GM12872 (cell line): Measurements from ENCODE around the gene PSME3IP1.

Source experiments
- TF ChIP-seq, protein P1 (sequence below): IDR thresholded peaks from 3 replicates; pipeline ENCODE4 v1.5.1; 2011; ENCODE audit warnings: low read depth, mild to moderate bottlenecking, low read length, moderate library complexity; ENCODE audit not compliant: insufficient read depth

PSME3IP1 gene

DNA sequence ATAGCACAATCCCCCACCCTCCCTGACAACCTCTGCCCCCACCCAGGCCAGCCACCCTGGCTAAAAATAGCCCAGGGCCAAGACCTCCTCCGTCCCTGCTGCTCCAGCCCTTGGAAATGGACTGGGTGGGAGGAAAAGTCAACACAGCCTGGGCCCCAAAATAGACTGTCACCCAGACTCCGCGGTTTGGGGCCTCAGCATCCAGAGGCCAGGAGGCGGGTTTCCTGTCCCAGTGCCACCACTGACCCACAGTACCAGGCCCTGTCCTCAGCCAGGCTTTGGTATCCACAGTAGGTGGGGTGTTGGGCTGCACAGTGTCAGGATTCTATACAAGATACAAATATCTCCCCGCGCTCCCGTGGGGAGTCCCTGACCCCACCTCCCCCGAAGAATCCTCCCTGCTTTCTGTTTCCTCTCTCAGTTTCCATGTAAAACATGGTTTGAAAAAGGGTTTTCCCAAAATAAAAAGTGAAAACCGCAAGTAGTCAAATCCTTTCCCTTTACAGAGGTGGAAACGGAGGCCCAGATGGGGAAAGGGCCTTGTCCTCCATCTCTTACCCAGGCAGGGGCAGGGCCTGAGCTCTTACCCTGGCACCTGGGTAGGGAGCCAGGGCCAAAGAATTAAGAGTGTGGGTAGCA, 73.3 kb downstream of the PSME3IP1 start:
- TF ChIP-seq, protein P1, sequence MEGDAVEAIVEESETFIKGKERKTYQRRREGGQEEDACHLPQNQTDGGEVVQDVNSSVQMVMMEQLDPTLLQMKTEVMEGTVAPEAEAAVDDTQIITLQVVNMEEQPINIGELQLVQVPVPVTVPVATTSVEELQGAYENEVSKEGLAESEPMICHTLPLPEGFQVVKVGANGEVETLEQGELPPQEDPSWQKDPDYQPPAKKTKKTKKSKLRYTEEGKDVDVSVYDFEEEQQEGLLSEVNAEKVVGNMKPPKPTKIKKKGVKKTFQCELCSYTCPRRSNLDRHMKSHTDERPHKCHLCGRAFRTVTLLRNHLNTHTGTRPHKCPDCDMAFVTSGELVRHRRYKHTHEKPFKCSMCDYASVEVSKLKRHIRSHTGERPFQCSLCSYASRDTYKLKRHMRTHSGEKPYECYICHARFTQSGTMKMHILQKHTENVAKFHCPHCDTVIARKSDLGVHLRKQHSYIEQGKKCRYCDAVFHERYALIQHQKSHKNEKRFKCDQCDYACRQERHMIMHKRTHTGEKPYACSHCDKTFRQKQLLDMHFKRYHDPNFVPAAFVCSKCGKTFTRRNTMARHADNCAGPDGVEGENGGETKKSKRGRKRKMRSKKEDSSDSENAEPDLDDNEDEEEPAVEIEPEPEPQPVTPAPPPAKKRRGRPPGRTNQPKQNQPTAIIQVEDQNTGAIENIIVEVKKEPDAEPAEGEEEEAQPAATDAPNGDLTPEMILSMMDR = no peak

DNA sequence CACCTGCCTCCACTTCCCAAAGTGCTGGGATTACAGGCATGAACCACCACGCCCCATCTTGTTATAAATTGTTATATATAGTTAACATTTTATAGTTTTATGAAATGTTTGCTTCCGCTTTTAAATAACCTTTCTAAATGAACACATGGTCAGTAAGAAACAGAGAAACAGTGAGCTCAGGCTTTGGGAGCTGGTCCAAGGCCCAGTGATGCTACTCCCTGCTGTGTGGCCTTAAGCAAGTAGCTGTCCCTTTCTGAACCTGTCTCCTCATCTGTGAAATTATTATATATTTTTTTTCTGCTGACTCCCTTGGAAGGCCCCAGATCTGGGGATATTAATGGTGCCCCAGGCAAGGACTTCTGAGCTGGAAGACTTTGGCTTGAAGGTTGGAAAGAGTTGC, 74.4 kb downstream of the PSME3IP1 start:
- TF ChIP-seq, protein P1 = no peak

- TF ChIP-seq, protein P1 = no peak
These were observed 74.9 kb downstream of the PSME3IP1 start for GRCh38 chr16:57110937-57111336.

DNA sequence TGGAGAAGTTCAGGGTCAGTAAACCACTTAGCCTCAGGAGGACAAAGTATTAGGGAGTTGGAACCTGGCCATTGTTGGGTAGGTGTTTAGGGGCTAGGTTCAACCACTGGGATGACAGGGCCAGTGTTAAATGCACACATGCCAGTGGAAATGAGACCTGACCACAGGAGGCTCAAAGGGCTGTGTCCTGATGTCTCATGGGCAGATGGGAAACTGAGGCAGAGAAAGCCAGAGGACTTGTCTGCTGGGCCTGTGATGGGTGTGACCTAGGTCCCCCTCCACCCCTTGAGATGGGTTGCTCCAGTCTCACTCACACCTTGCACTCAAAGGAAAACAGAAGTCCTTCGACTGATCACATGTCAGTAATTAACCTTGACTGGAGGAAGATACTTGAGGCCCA, 77.4 kb downstream of the PSME3IP1 start:
- TF ChIP-seq, protein P1 = no peak

- TF ChIP-seq, protein P1 = no peak
These were observed 78.4 kb downstream of the PSME3IP1 start for GRCh38 chr16:57107321-57107922.

- TF ChIP-seq, protein P1 = no peak
These were observed 79.1 kb downstream of the PSME3IP1 start for GRCh38 chr16:57106767-57107166.

GRCh38 chr16:57105184-57105583, 80.7 kb downstream of the PSME3IP1 start:
- TF ChIP-seq, protein P1 = no peak
